PC-3 (cell line): ENCODE measurements around the gene C5orf63.

Experiments used
- EZH2 ChIP-seq: fragments of 300-600 bp; sonication (generic); IDR thresholded peaks from one replicate; pipeline ENCODE4 v1.6.1; 2017; ENCODE audit warnings: antibody characterized with exemption, mild to moderate bottlenecking, low read length; ENCODE audit not compliant: unreplicated experiment
- TF ChIP-seq, protein P1 (sequence below): fragments of 300-600 bp; sonication (generic); conservative IDR thresholded peaks from 2 replicates; pipeline ENCODE4 v1.5.1; 2017; ENCODE audit warnings: antibody characterized with exemption, low read depth, mild to moderate bottlenecking, low read length

DNA sequence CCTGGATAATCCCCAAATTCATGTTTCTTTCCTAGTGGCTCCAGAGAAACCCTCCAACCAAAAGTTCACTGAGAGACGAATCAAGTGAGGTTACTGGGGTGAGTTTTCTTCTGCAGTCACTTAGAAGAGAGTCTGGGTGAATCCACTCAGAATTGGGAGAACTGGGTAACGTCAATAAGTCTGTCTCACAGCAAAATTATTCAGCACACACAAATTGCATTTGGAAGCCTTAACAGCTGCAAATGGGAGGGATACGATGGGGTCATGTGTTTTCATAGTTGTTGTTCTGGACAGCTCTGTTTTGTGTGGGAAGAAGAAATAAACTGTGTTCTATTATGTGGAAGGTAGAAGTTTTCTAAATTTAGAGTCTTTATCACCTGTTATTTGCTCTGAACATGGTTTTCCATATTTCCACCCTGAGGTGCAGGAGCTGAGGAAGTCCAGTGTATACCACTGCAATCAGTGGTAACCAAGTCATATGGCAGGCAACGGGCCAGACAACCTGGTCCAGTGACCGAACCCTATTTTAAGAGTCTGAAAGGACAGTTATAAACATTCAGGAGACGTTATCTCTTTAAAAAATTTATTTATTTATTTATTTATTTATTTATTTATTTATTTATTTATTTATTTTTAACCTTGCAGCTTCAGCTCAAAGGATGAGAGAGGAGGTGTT lies 64.9 kb downstream of the C5orf63 start:
- TF ChIP-seq, protein P1, sequence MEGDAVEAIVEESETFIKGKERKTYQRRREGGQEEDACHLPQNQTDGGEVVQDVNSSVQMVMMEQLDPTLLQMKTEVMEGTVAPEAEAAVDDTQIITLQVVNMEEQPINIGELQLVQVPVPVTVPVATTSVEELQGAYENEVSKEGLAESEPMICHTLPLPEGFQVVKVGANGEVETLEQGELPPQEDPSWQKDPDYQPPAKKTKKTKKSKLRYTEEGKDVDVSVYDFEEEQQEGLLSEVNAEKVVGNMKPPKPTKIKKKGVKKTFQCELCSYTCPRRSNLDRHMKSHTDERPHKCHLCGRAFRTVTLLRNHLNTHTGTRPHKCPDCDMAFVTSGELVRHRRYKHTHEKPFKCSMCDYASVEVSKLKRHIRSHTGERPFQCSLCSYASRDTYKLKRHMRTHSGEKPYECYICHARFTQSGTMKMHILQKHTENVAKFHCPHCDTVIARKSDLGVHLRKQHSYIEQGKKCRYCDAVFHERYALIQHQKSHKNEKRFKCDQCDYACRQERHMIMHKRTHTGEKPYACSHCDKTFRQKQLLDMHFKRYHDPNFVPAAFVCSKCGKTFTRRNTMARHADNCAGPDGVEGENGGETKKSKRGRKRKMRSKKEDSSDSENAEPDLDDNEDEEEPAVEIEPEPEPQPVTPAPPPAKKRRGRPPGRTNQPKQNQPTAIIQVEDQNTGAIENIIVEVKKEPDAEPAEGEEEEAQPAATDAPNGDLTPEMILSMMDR, result no peak
- TF ChIP-seq EZH2, result no peak
